ENCODE results near the gene IQCK. TPM values are rescaled to one million over a fixed set of nuclear protein-coding genes. Genes with fewer than 3 reads are reported as not detected.

The IQCK gene, protein sequence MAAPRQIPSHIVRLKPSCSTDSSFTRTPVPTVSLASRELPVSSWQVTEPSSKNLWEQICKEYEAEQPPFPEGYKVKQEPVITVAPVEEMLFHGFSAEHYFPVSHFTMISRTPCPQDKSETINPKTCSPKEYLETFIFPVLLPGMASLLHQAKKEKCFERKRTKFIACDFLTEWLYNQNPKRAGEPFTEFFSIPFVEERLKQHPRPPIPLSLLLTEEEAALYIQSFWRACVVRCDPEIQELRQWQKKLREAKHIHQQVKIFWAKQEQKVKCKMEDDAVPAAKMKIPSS
- total RNA-seq = 100 to 1,000 TPM in 1 of 4 donors, 10 to 100 TPM in 3; 49.7 to 103 (median 94.2) TPM

DNA sequence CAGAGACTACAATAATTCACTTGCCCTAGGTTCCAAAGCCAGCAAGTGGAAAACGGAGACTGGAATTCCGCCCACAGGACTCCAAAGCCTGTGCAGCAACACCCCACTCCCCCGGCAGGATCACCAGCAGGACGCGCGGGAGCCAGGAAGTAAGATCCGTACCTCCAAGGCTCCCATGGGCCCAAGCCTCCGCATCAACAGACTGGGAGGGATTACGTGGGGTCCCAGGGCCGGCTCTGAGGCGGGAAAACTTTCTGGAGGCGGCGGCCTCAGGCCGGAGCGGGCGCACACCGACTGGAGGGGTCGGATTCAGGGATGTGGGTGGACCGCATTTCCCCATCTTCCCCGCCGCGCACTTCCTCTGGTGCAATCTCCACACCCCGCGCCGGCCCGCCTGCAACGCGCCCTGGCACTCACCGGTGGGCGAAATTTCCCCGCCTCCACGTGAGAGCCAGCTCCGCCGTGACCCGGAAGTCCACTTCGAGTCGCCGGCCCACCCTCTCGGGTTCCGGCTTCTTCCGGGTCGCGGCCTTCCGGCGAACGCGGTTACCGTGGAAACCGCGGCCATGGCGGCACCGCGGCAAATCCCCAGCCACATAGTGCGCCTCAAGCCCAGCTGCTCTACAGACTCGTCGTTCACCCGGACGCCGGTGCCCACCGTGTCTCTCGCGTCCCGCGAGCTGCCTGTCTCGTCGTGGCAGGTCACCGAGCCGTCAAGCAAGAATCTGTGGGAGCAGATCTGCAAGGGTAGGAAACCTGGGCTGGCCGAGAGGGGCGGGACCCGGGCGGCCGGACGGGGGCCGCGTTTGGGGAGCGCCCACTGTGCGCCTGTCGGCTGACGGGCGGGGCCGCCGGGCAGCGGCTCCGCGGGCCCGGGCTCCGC, at the start of gene IQCK, which contains the start of gene KNOP1:
IQCK (plus strand) TSS at position 531 of the 883 bp plus-strand sequence; CDS start at position 567, 36 bp downstream.
KNOP1 (minus strand) TSS at position 487 of the 883 bp plus-strand sequence. CDS start 3,192 bp downstream, outside the sequence.
- 1 to 2% methylated on average over 23 to 30 of the region's 88 CpGs for WGBS, 2 donors
- H3K9me3 ChIP-seq = no peaks in the 10 kb centered on the region
- TF ChIP-seq, protein P1, sequence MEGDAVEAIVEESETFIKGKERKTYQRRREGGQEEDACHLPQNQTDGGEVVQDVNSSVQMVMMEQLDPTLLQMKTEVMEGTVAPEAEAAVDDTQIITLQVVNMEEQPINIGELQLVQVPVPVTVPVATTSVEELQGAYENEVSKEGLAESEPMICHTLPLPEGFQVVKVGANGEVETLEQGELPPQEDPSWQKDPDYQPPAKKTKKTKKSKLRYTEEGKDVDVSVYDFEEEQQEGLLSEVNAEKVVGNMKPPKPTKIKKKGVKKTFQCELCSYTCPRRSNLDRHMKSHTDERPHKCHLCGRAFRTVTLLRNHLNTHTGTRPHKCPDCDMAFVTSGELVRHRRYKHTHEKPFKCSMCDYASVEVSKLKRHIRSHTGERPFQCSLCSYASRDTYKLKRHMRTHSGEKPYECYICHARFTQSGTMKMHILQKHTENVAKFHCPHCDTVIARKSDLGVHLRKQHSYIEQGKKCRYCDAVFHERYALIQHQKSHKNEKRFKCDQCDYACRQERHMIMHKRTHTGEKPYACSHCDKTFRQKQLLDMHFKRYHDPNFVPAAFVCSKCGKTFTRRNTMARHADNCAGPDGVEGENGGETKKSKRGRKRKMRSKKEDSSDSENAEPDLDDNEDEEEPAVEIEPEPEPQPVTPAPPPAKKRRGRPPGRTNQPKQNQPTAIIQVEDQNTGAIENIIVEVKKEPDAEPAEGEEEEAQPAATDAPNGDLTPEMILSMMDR (IDR thresholded peaks at IDR 0.05) = peak in 1 of 6 experiments; percentile 12
- TF ChIP-seq POLR2A (IDR thresholded peaks at IDR 0.05) = peak in 1 of 2 donors; percentile 69
- peak within 1 kb of the TSS; percentile 36 to 63 (median 60) for H3K27ac ChIP-seq
- peak; percentile 88 to 90 for DNase-seq
- no peaks in the 10 kb centered on the region for H3K27me3 ChIP-seq
- intact Hi-C loops (cut with DNase I) = loop anchor here (5.0 kb wide), 1 partner anchor 164 kb away; the partner anchor contains the start of gene GPRC5B
- H3K4me3 ChIP-seq (replicated peaks in 1 of 3) = peak within 1 kb of the TSS; percentile 43 to 98 (median 92)
- peaks cover 23 to 26% of the 10 kb centered on the region in 2 donors for H3K4me1 ChIP-seq
- H3K36me3 ChIP-seq = peaks cover 5 to 13% of the 10 kb centered on the region in 2 donors

DNA sequence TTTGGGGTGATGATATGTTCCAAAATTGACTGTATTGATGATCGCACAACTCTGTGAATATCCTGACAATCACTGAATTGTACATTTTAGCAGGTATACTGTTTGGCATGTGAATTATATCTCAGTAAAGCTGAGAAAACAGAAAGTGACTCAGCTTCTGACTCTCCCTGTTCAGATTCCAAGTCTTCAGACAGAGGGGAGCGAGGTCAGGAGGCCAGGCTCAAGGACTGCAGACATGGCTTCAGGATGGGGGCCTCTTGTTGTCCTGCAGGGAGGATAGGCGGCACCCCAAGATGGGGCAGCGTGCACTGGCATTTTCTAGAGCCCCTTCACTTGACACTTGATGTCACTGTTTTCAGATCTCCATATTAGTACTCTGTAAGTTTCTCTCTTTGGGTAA, 45.7 kb upstream of the IQCK start:
- Histone ChIP-seq H3K9me3 (no peaks in the 10 kb centered on the region), H3K4me3 (replicated peaks in 1 of 3) (no peak overlapping the region), H3K27me3 (no peaks in the 10 kb centered on the region), H3K4me1 (no peaks in the 10 kb centered on the region), H3K27ac (no peak overlapping the region), H3K36me3 (peaks cover 13 to 14% of the 10 kb centered on the region in 2 donors)
- WGBS, 2 donors = 94 to 97% methylated on average over 4 of the region's 4 CpGs
- DNase-seq = no peak
- TF ChIP-seq POLR2A (IDR thresholded peaks at IDR 0.05) = no peak
- TF ChIP-seq, protein P1 (IDR thresholded peaks at IDR 0.05) = no peak
- intact Hi-C loops (cut with DNase I) = no loop called here

DNA sequence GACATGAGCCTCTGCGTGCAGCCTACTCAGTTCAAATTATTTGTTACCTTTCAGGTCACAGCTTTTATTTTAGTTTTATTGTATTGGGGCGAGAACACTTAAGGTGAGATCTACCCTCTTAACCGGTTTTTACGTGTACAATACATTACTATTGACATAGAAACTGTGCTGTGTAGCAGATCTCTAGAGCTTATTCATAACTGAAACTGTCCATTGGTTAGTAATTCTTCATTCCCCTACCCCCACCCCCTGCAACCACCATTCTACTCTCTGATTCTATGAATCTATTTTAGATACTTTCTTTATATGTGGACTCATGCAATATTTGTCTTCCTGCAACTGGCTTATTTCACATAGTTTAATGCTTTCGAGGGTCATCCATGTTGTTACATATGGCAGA, 43.6 kb upstream of the IQCK start:
- Histone ChIP-seq H3K9me3 (no peaks in the 10 kb centered on the region), H3K4me1 (no peaks in the 10 kb centered on the region), H3K36me3 (peaks cover 8 to 10% of the 10 kb centered on the region in 2 donors), H3K4me3 (replicated peaks in 1 of 3) (no peak overlapping the region), H3K27me3 (no peaks in the 10 kb centered on the region), H3K27ac (no peak overlapping the region)
- intact Hi-C loops (cut with DNase I) = no loop called here
- WGBS, 2 donors = 95 to 97% methylated on average over 5 of the region's 5 CpGs
- DNase-seq = no peak
- TF ChIP-seq, protein P1 (IDR thresholded peaks at IDR 0.05) = no peak
- no peak for TF ChIP-seq POLR2A (IDR thresholded peaks at IDR 0.05)

DNA sequence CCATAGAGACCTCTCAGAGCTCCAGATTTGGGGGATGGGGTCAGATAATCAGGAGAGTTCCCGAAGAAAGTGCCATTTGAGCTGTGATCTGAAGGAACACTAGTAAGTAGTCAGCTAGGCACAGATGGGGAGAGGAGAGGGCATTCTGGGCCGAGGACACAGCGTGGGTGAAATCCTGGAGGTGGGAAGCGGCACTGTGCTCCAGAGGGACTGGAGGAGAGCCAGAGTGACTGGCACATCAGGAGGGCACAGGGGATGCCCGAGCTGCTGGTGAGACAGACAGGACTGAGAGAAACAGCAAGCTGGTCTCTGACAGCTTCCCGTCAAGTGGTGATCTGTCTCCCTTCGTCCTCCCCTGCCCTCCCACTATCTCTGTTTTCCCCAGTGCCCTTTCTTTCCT, 40.7 kb upstream of the IQCK start:
- intact Hi-C loops (cut with DNase I) = no loop called here
- no peaks in the 10 kb centered on the region for H3K9me3 ChIP-seq
- H3K4me1 ChIP-seq = no peaks in the 10 kb centered on the region
- WGBS, 2 donors = 82 to 87% methylated on average over 7 of the region's 7 CpGs
- H3K4me3 ChIP-seq (replicated peaks in 1 of 3) = no peak overlapping the region
- H3K27ac ChIP-seq = no peak overlapping the region
- DNase-seq = no peak
- peaks cover 0 to under 1% of the 10 kb centered on the region in 2 donors for H3K36me3 ChIP-seq
- no peak for TF ChIP-seq POLR2A (IDR thresholded peaks at IDR 0.05)
- TF ChIP-seq, protein P1 (IDR thresholded peaks at IDR 0.05) = no peak
- no peaks in the 10 kb centered on the region for H3K27me3 ChIP-seq

Data from thyroid gland (tissue), 4 donors.